Loucy (cell line): ENCODE measurements around the gene BEST3.

ENCODE experiments used
- H2AFZ ChIP-seq: fragments of 200-600 bp; sonication (generic); 2 replicates; pipeline ENCODE4 v1.6.0; 2016; ENCODE audit warnings: antibody characterized with exemption, mild to moderate bottlenecking, low read length, moderate library complexity
- H3F3A ChIP-seq: fragments of 200-600 bp; 2 replicates; pipeline ENCODE4 v1.6.0; 2016; ENCODE audit warnings: antibody characterized with exemption, low read depth, mild to moderate bottlenecking
- H3K27me3 ChIP-seq: fragments of 200-600 bp; sonication (generic); 2 replicates; pipeline ENCODE4 v1.6.1; 2014; ENCODE audit warnings: low read length, mild to moderate bottlenecking; ENCODE audit not compliant: insufficient read depth, poor library complexity, severe bottlenecking
- H3K36me3 ChIP-seq: fragments of 200-600 bp; sonication (generic); 2 replicates; pipeline ENCODE4 v1.6.1; 2016; ENCODE audit warnings: low read length; ENCODE audit not compliant: insufficient read depth
- H3K4me1 ChIP-seq: fragments of 200-600 bp; sonication (generic); 2 replicates; pipeline ENCODE4 v1.5.1; 2014; ENCODE audit warnings: low read length, mild to moderate bottlenecking; ENCODE audit not compliant: insufficient read depth, poor library complexity, severe bottlenecking
- H3K4me2 ChIP-seq: fragments of 200-600 bp; sonication (generic); 2 replicates; pipeline ENCODE4 v1.6.0; 2014; ENCODE audit warnings: antibody characterized with exemption, low read length, low read depth, mild to moderate bottlenecking; ENCODE audit not compliant: poor library complexity, severe bottlenecking
- H3K4me3 ChIP-seq: fragments of 200-600 bp; sonication (generic); 2 replicates; pipeline ENCODE4 v1.5.1; 2014; ENCODE audit warnings: low read length, mild to moderate bottlenecking, mixed read lengths; ENCODE audit not compliant: poor library complexity, severe bottlenecking
- H3K79me2 ChIP-seq: fragments of 200-600 bp; sonication (generic); 2 replicates; pipeline ENCODE4 v1.6.1; 2014; ENCODE audit warnings: low read length; ENCODE audit not compliant: insufficient read depth
- H3K9ac ChIP-seq: fragments of 200-600 bp; sonication (generic); 2 replicates; pipeline ENCODE4 v1.6.0; 2014; ENCODE audit warnings: mild to moderate bottlenecking, low read depth, low read length, moderate library complexity; ENCODE audit not compliant: poor library complexity, severe bottlenecking
- H3K9me2 ChIP-seq: fragments of 200-600 bp; sonication (generic); replicated peaks from 2 replicates; pipeline ENCODE4 v1.6.1; 2016; ENCODE audit warnings: low read depth, low read length, mixed read lengths
- H3K9me3 ChIP-seq: fragments of 200-600 bp; sonication (generic); 2 replicates; pipeline ENCODE4 v1.6.1; 2014; ENCODE audit warnings: mild to moderate bottlenecking, antibody characterized with exemption, low read length, low read depth; ENCODE audit not compliant: insufficient read depth
- H4K20me1 ChIP-seq: fragments of 200-600 bp; sonication (generic); 2 replicates; pipeline ENCODE4 v1.6.0; 2014; ENCODE audit warnings: antibody characterized with exemption, low read length, mild to moderate bottlenecking; ENCODE audit not compliant: insufficient read depth, poor library complexity, severe bottlenecking
- CTCF ChIP-seq: fragments of 200-600 bp; sonication (generic); conservative IDR thresholded peaks from 2 replicates; pipeline ENCODE4 v1.5.1; 2014; ENCODE audit warnings: mild to moderate bottlenecking, antibody characterized with exemption, low read length
- EZH2phosphoT487 ChIP-seq: fragments of 200-600 bp; IDR thresholded peaks from 2 replicates; pipeline ENCODE4 v1.6.1; 2018; ENCODE audit warnings: antibody characterized with exemption, mild to moderate bottlenecking, moderate library complexity, borderline replicate concordance

The BEST3 gene

GRCh38 chr12:69623970-69624369 lies 75.1 kb downstream of the BEST3 start:
- H4K20me1 ChIP-seq = no peaks in the 10 kb centered on the region
- H3K36me3 ChIP-seq = no peaks in the 10 kb centered on the region
- H3F3A ChIP-seq = no peaks in the 10 kb centered on the region
- no peaks in the 10 kb centered on the region for H3K4me1 ChIP-seq
- no peak overlapping the region for H3K4me2 ChIP-seq
- no peaks in the 10 kb centered on the region for H3K79me2 ChIP-seq
- H3K27me3 ChIP-seq = no peaks in the 10 kb centered on the region
- no peaks in the 10 kb centered on the region for H3K9me2 ChIP-seq
- H2AFZ ChIP-seq = no peak overlapping the region
- TF ChIP-seq EZH2phosphoT487 (no peak), CTCF (no peak)
- no peak overlapping the region for H3K4me3 ChIP-seq
- H3K9ac ChIP-seq = no peak overlapping the region
- H3K9me3 ChIP-seq = no peaks in the 10 kb centered on the region

GRCh38 chr12:69621551-69621950 lies 77.6 kb downstream of the BEST3 start:
- H3K4me1 ChIP-seq = no peaks in the 10 kb centered on the region
- no peak overlapping the region for H3K4me3 ChIP-seq
- no peaks in the 10 kb centered on the region for H3K36me3 ChIP-seq
- no peak overlapping the region for H3K9ac ChIP-seq
- no peaks in the 10 kb centered on the region for H3F3A ChIP-seq
- no peaks in the 10 kb centered on the region for H3K9me2 ChIP-seq
- no peaks in the 10 kb centered on the region for H3K79me2 ChIP-seq
- H2AFZ ChIP-seq = no peak overlapping the region
- H3K9me3 ChIP-seq = no peaks in the 10 kb centered on the region
- H3K27me3 ChIP-seq = no peaks in the 10 kb centered on the region
- H3K4me2 ChIP-seq = no peak overlapping the region
- H4K20me1 ChIP-seq = no peaks in the 10 kb centered on the region
- TF ChIP-seq EZH2phosphoT487 (no peak), CTCF (no peak)

GRCh38 chr12:69620921-69621320 lies 78.2 kb downstream of the BEST3 start:
- Histone ChIP-seq H3F3A (no peaks in the 10 kb centered on the region), H3K9me2 (no peaks in the 10 kb centered on the region), H3K4me2 (no peak overlapping the region), H3K27me3 (no peaks in the 10 kb centered on the region), H3K9me3 (no peaks in the 10 kb centered on the region), H3K36me3 (no peaks in the 10 kb centered on the region), H4K20me1 (no peaks in the 10 kb centered on the region), H2AFZ (no peak overlapping the region), H3K4me1 (no peaks in the 10 kb centered on the region), H3K4me3 (no peak overlapping the region), H3K9ac (no peak overlapping the region), H3K79me2 (no peaks in the 10 kb centered on the region)
- TF ChIP-seq CTCF (no peak), EZH2phosphoT487 (no peak)
